ENCODE measurements around the gene TUT4.

The TUT4 gene

DNA sequence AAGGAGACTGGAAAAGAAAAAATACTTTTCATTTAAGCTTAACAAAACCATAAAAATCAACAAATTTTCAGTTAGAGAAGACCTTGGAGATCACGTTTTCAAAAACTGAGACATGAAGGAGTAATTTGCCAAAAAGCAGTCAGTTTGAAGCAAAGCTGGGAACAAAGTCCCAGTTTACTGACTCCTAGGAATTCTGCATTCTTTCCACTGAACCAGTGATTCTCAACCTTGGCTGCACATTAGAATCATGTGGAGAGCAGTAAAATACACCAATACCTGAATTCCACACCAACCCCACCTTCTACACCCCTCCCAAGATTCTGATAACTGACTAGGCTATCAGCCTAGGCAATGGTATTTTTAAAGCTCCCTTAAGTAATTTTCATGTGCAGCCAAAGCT lies 75.0 kb downstream of the TUT4 start:
- H3K4me3 ChIP-seq (ENCODE audit: low read length), result no peak overlapping the region
- DNase-seq (ENCODE audit: low read depth), result no peak
- no peak for TF ChIP-seq CTCF (IDR thresholded peaks at IDR 0.05; ENCODE audit: insufficient read depth, low read depth, low read length, missing control alignments)

DNA sequence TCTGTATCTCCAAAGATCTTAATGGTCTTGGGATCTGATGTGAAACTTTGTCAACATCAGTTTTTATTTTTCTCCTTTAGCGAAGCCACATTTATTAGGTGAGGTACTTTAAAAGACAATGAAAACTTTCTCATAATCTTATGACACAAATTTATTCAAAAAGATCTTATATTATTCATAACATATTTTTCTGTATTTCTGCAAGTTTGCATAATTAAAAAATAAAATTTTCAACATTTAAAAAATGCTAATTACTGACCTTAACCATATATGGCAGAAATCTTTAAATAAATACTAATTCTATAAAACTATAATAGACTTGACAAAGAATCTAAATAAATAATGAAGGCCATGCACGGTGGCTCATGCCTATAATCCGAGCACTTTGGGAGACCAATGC lies 75.9 kb downstream of the TUT4 start:
- no peak for DNase-seq (ENCODE audit: low read depth)
- H3K4me3 ChIP-seq (ENCODE audit: low read length), result no peak overlapping the region

DNA sequence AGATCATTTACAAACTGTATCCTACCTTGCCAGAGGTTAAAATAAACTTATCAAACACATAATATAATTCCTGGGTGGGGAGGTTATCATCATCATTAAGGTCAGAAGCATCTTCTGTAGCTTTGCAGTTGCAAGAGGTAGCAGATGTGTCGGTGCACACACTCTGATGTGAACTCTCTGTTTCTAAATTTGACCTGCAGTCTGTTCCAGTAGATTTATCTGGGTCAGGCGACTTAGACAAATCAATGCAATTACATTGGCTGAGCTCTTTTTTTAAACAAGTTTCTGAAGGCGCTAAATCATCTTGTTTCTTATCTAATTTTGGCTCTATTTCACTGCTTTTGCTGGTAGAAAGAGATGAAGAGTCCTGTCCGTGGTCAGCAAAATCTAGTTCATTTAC lies 78.1 kb downstream of the TUT4 start:
- DNase-seq (ENCODE audit: low read depth), result no peak
- TF ChIP-seq CTCF (IDR thresholded peaks at IDR 0.05; ENCODE audit: insufficient read depth, low read depth, low read length, missing control alignments), result no peak
- H3K4me3 ChIP-seq (ENCODE audit: low read length), result no peak overlapping the region

More for the DNA sequence above, 75.9 kb downstream of the TUT4 start:
- TF ChIP-seq CTCF (IDR thresholded peaks at IDR 0.05; ENCODE audit: insufficient read depth, low read depth, low read length, missing control alignments), result no peak

DNA sequence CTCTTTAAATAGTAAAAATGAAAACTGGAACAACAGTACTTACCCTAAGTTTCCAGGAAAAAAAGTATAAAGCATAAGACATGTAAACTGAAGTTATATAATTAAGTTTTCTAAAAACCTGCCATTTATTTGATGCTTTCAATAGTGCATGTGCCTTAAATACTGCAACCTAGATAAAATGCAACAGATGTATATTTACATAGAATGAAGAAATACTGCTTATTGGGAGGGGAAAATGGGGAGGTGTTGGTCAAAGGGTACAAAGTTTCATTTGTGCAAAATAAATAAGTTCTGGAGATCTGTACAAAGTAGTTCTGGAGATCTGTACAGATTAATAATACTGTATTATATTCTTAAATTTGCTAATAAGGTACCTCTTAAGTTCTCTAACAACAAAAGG lies 79.9 kb downstream of the TUT4 start:
- no peak overlapping the region for H3K4me3 ChIP-seq (ENCODE audit: low read length)
- no peak for DNase-seq (ENCODE audit: low read depth)
- no peak for TF ChIP-seq CTCF (IDR thresholded peaks at IDR 0.05; ENCODE audit: insufficient read depth, low read depth, low read length, missing control alignments)

- TF ChIP-seq CTCF (IDR thresholded peaks at IDR 0.05; ENCODE audit: insufficient read depth, low read depth, low read length, missing control alignments), result no peak
- no peak for DNase-seq (ENCODE audit: low read depth)
- no peak overlapping the region for H3K4me3 ChIP-seq (ENCODE audit: low read length)
These were observed 80.5 kb downstream of the TUT4 start for GRCh38 chr1:52472384-52472783.

DNA sequence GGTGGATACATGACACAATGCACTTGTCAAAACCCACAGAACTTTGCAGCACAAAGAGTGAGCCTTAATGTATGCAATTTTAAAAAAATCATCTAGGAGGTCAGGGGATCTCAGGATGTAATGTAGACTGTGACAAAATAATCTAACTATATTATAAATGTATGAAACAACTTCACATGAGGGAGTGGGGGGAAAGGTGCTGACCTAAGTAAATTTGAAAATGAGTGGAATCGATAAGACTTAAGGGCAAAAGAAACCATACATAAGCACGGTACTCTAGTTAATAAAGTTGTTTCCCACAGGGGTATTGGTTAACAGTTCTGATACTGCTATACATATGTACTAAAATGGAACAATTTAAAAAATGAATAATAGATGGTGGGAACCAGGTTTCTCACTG lies 83.8 kb downstream of the TUT4 start:
- no peak overlapping the region for H3K4me3 ChIP-seq (ENCODE audit: low read length)
- no peak for TF ChIP-seq CTCF (IDR thresholded peaks at IDR 0.05; ENCODE audit: insufficient read depth, low read depth, low read length, missing control alignments)
- no peak for DNase-seq (ENCODE audit: low read depth)

DNA sequence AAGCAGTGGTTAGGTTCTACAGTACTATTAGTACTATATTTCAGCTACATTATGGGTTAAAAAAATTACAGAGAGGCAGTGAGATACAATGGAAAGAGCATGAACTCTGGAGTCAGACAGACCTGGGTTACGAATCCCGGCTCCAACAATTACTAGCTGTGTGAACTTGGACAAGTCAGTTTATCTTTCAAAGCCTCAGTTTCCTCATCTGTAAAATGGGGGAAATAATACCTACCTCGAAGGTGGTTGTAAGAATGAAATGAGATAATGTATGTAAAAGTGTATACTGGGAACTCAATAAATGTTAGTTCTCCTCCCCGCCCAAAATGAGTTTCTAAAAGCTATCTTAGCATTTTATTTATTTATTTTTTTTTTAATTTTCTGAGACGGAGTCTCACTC lies 89.0 kb downstream of the TUT4 start:
- no peak for DNase-seq (ENCODE audit: low read depth)
- no peak overlapping the region for H3K4me3 ChIP-seq (ENCODE audit: low read length)
- TF ChIP-seq CTCF (IDR thresholded peaks at IDR 0.05; ENCODE audit: insufficient read depth, low read depth, low read length, missing control alignments), result no peak
